Progenitor cell of endocrine pancreas (in vitro differentiated cells): ENCODE data around the gene PRKX. TPM values are rescaled to one million over a fixed set of nuclear protein-coding genes. Genes with fewer than 3 reads are reported as not detected.

ENCODE experiments used
- DNase-seq: peaks from one replicate; pipeline ENCODE4 v3.0.0; 2021; ENCODE audit warnings: low spot score; ENCODE audit not compliant: unreplicated experiment
- H3K27ac Mint-ChIP-seq: 2 replicates; pipeline ENCODE4 v1.8.0; 2021; ENCODE audit warnings: mild to moderate bottlenecking, moderate library complexity, mixed read lengths
- H3K27me3 Mint-ChIP-seq: 2 replicates; pipeline ENCODE4 v1.8.0; 2021; ENCODE audit warnings: mixed read lengths
- H3K36me3 Mint-ChIP-seq: 2 replicates; pipeline ENCODE4 v1.8.0; 2022; ENCODE audit warnings: mixed read lengths; ENCODE audit not compliant: insufficient read depth
- H3K4me1 Mint-ChIP-seq: 2 replicates; pipeline ENCODE4 v1.8.0; 2021; ENCODE audit warnings: low read depth, mixed read lengths
- H3K4me3 Mint-ChIP-seq: 2 replicates; pipeline ENCODE4 v1.8.0; 2021; ENCODE audit warnings: low read depth, mild to moderate bottlenecking, moderate library complexity, mixed read lengths
- H3K9me3 Mint-ChIP-seq: 2 replicates; pipeline ENCODE4 v1.8.0; 2021; ENCODE audit warnings: low read depth, mixed read lengths
- CTCF ChIP-seq: fragments of 200-600 bp; sonication (generic); IDR thresholded peaks from one replicate; pipeline ENCODE4 v1.5.0; 2021; ENCODE audit warnings: antibody characterized with exemption, mild to moderate bottlenecking; ENCODE audit not compliant: unreplicated experiment
- total RNA-seq: library from RNA; stranded (reverse); gene quantifications from 2 replicates; pipeline ENCODE4 v1.2.1, GENCODE V29; 2021

Gene PRKX
- total RNA-seq, 1 donor from 2014 or later = 54.0 TPM

DNA sequence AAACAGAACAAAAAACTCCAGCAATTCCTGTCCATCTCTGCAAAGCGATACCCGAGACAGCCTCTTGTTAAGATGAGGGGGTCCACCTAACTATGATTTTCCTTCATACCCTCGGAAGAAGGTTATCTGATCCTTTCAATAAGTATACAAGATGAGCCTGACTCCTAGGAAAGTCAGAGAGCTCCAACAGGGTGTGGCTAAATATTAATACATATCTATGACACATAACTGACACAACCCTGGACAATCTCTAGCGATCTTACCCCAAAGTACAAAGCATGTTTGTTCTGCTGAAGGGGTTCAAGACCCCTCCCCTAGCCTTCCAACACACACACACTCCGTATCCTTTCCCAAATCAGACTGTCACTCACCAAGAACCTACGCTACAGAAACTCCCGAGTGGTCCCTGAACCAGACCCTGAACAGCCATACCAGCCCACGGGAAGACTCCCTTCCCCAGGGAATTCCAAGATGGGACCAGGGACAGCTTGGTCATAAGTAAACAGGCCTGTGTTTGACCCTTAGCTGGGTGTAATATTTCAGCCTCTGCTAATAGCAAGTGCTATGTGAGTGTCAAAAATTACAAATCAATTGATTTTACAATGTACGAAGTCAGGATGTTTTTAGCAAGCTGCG is 110.3 kb downstream of the PRKX start:
- Mint-ChIP-seq H3K36me3 (peaks cover 2% of the 10 kb centered on the region), H3K27me3 (no peaks in the 10 kb centered on the region), H3K4me3 (no peak overlapping the region), H3K9me3 (peaks cover 1% of the 10 kb centered on the region), H3K4me1 (peaks cover 6% of the 10 kb centered on the region), H3K27ac (no peak overlapping the region)
- no peak for DNase-seq
- no peak for TF ChIP-seq CTCF

GRCh38 chrX:3599802-3600430 is 113.5 kb downstream of the PRKX start:
- H3K27me3 Mint-ChIP-seq = no peaks in the 10 kb centered on the region
- peaks cover 5% of the 10 kb centered on the region for H3K36me3 Mint-ChIP-seq
- H3K4me3 Mint-ChIP-seq = no peak overlapping the region
- TF ChIP-seq CTCF = no peak
- peaks cover 10% of the 10 kb centered on the region for H3K9me3 Mint-ChIP-seq
- H3K4me1 Mint-ChIP-seq = peaks cover 6% of the 10 kb centered on the region
- DNase-seq = no peak
- peak overlapping the region; percentile 56 for H3K27ac Mint-ChIP-seq

DNA sequence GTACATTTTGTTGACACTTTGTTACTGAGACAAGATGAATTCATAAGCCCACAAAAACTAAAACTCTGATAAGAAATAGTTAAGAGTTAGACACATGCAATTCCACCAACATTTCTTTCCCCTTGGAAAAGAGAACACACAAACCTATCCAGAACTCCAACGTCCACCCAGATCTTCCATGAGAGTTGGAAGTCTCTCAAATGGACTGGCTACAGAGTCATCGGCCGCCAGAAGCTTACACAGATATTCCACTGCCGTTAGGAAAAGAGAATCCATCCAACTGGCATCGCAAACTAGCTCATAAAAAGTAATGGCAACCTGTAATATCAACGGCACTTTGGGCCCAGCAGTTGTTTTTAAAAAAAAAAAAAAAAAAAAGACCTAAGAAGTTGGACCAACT is 114.7 kb downstream of the PRKX start:
- H3K36me3 Mint-ChIP-seq = peaks cover 5% of the 10 kb centered on the region
- H3K4me3 Mint-ChIP-seq = no peak overlapping the region
- H3K27me3 Mint-ChIP-seq = no peaks in the 10 kb centered on the region
- TF ChIP-seq CTCF = no peak
- no peak overlapping the region for H3K27ac Mint-ChIP-seq
- DNase-seq = no peak
- peaks cover 3% of the 10 kb centered on the region for H3K4me1 Mint-ChIP-seq
- peaks cover 10% of the 10 kb centered on the region for H3K9me3 Mint-ChIP-seq

DNA sequence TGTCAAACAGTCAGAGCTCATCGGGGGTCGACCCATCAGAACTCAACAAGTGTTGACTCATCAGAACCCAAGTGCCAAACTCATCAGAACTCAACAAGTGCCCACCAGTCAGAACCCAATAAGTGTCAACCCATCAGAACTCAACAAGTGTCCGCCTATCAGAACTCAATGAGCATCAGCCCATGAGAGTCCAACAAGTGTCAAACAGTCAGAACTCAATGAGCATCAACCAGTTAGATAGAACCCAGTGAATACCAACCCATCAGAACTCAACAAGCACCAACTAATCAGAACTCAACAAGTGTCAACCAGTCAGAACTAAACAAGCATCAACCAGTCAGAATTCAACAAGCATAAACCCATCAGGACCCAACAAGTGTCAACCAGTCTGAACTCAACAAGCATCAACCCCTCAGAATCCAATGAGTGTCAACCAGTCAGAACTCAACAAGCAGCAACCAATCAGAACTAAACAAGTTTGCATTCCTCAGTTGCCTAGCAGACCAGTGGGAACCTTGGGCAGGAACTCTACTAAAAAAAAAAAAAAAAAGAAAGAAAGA is 115.3 kb downstream of the PRKX start:
- Mint-ChIP-seq H3K4me3 (no peak overlapping the region), H3K4me1 (no peaks in the 10 kb centered on the region), H3K27me3 (no peaks in the 10 kb centered on the region), H3K36me3 (peaks cover 5% of the 10 kb centered on the region), H3K9me3 (peaks cover 11% of the 10 kb centered on the region), H3K27ac (no peak overlapping the region)
- no peak for DNase-seq
- TF ChIP-seq CTCF = no peak

DNA sequence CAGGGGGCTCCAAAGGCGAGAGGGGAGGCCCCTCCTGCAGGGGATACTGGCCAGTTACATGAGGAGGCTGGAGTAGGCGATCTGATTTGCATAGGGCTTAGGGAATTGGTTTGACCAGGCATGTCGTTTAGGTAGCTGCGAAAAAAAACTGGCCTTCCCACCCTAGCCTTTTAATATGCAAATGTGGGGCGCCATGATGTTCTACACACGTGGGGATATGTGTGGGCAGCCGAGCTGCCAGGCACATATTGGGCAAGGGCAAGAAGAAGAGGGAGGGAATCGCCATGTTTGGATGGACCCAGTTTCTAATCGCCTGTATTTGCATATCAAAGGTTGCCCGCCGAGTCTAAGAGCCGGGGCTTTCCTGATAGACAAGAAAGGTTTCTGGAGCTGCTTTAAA is 121.3 kb downstream of the PRKX start:
- Mint-ChIP-seq H3K36me3 (no peaks in the 10 kb centered on the region), H3K27me3 (no peaks in the 10 kb centered on the region), H3K27ac (no peak overlapping the region)

More for the DNA sequence above, 121.3 kb downstream of the PRKX start:
- no peak for TF ChIP-seq CTCF
- H3K4me3 Mint-ChIP-seq = peak overlapping the region; percentile 31
- no peaks in the 10 kb centered on the region for H3K4me1 Mint-ChIP-seq
- DNase-seq = no peak
- peaks cover 2% of the 10 kb centered on the region for H3K9me3 Mint-ChIP-seq
